H1 (cell line): ENCODE data around the gene SLC25A22. TPM values are rescaled to one million over a fixed set of nuclear protein-coding genes. Genes with fewer than 3 reads are reported as not detected.
A peak's percentile ranks its signal among the peaks of the same experiment; 100 is the strongest.

Source experiments
- CTCF ChIA-PET: fragments of 300-600 bp; sonication (Branson Sonifier 250); formaldehyde crosslinking; loops from one replicate; lab custom pipeline; 2021; ENCODE audit not compliant: partially characterized antibody; lab: Charles Lee
- POLR2A ChIA-PET: fragments of 300-600 bp; sonication (Branson Sonifier 250); formaldehyde crosslinking; loops from one replicate; lab custom pipeline; 2021; ENCODE audit warnings: inconsistent platforms; ENCODE audit not compliant: partially characterized antibody; lab: Charles Lee
- DNase-seq, 2 experiments: peaks; one replicate each; pipeline versions ENCODE4 v3.0.0 to v3.0.0-alpha.2; 2010 to 2022; ENCODE audit warnings: low spot score in 2 of 2, low read depth in 1 of 2, mixed read lengths in 1 of 2
- FAIRE-seq: peaks from 2 replicates; lab custom pipeline; 2011; peaks lifted over from hg19 to GRCh38; lab: Jason Lieb, UNC
- H2AFZ ChIP-seq: 2 replicates; pipeline ENCODE4 v1.8.1; 2012; ENCODE audit warnings: low read length, inconsistent platforms
- H2AK5ac ChIP-seq: 2 replicates; pipeline ENCODE4 v1.6.1; 2013; ENCODE audit warnings: low read depth, low read length
- H2BK120ac ChIP-seq: replicated peaks from 2 replicates; pipeline ENCODE3; 2013; ENCODE audit warnings: low read depth, low read length, inconsistent platforms
- H2BK12ac ChIP-seq: 2 replicates; pipeline ENCODE4 v1.6.1; 2013; ENCODE audit warnings: low read depth, low read length
- H2BK15ac ChIP-seq: 2 replicates; pipeline ENCODE4 v1.6.1; 2013; ENCODE audit warnings: low read length
- H2BK20ac ChIP-seq: 2 replicates; pipeline ENCODE4 v1.6.1; 2013; ENCODE audit warnings: low read length
- H2BK5ac ChIP-seq: 2 replicates; pipeline ENCODE4 v1.6.1; 2013; ENCODE audit warnings: low read depth, low read length
- H3K14ac ChIP-seq: 2 replicates; pipeline ENCODE4 v1.6.1; 2013; ENCODE audit warnings: inconsistent platforms; ENCODE audit not compliant: insufficient read length
- H3K18ac ChIP-seq: 2 replicates; pipeline ENCODE4 v1.6.1; 2013; ENCODE audit warnings: low read length; ENCODE audit errors: extremely low read depth
- H3K23ac ChIP-seq: 2 replicates; pipeline ENCODE4 v1.6.1; 2013; ENCODE audit warnings: inconsistent platforms; ENCODE audit not compliant: insufficient read length
- H3K23me2 ChIP-seq: 2 replicates; pipeline ENCODE4 v1.6.1; 2013; ENCODE audit warnings: low read depth, low read length
- H3K27ac ChIP-seq: 2 replicates; pipeline ENCODE4 v1.6.1; 2011; ENCODE audit warnings: low read depth, low read length, inconsistent platforms
- H3K27me3 ChIP-seq, 4 experiments: replicated peaks in 1 of 4; 1 replicate in 1 of 4; 2 replicates in 3 of 4; pipeline versions ENCODE4 v1.6.1 to v1.8.1; 2011 to 2013; ENCODE audit warnings: low read length in 3 of 4, mild to moderate bottlenecking in 3 of 4, inconsistent platforms in 2 of 4, mixed read lengths in 2 of 4, moderate library complexity in 1 of 4; ENCODE audit not compliant: control insufficient read depth in 3 of 4, insufficient read depth in 3 of 4; ENCODE audit errors: extremely low read depth in 1 of 4
- H3K36me3 ChIP-seq, 4 experiments: 2 replicates each; pipeline versions ENCODE4 v1.6.1 to v1.8.1; 2011 to 2013; ENCODE audit warnings: mild to moderate bottlenecking in 4 of 4, low read length in 3 of 4, moderate library complexity in 2 of 4, control low read depth in 1 of 4, inconsistent platforms in 1 of 4; ENCODE audit not compliant: insufficient read depth in 4 of 4, control insufficient read depth in 2 of 4
- H3K4ac ChIP-seq: replicated peaks from 2 replicates; pipeline ENCODE3; 2013; ENCODE audit warnings: low read length, low read depth, mixed read lengths, inconsistent platforms; ENCODE audit not compliant: insufficient read length
- H3K4me1 ChIP-seq, 4 experiments: replicated peaks in 1 of 4; 1 replicate in 1 of 4; 2 replicates in 3 of 4; pipeline versions ENCODE4 v1.6.1 to v1.8.1; 2011 to 2013; ENCODE audit warnings: low read length in 3 of 4, inconsistent platforms in 2 of 4, mixed read lengths in 1 of 4; ENCODE audit not compliant: insufficient read depth in 4 of 4, control insufficient read depth in 3 of 4
- H3K4me2 ChIP-seq, 2 experiments: 2 replicates each; pipeline versions ENCODE4 v1.6.1 to v1.8.1; 2011 to 2013; ENCODE audit warnings: low read depth in 2 of 2, low read length in 2 of 2, control low read depth in 1 of 2, inconsistent platforms in 1 of 2, mild to moderate bottlenecking in 1 of 2; ENCODE audit not compliant: insufficient read depth in 1 of 2
- H3K4me3 ChIP-seq, 4 experiments: fragments of 200-600, 300-600 bp in 1 of 4; sonication (generic), shearing (Covaris generic), sonication (Bioruptor Twin) in 1 of 4; 2 replicates each; pipeline versions ENCODE4 v1.5.1 to v1.8.1; 2011 to 2016; ENCODE audit warnings: low read length in 4 of 4, low read depth in 3 of 4, control low read depth in 2 of 4, inconsistent platforms in 2 of 4, mild to moderate bottlenecking in 2 of 4, mixed read lengths in 1 of 4, moderate library complexity in 1 of 4; ENCODE audit not compliant: insufficient read depth in 2 of 4; ENCODE audit errors: extremely low read depth in 1 of 4
- H3K56ac ChIP-seq: replicated peaks from 2 replicates; pipeline ENCODE3; 2013; ENCODE audit warnings: low read depth, mild to moderate bottlenecking, mixed read lengths, low read length, inconsistent platforms; ENCODE audit not compliant: insufficient read length
- H3K79me1 ChIP-seq: 2 replicates; pipeline ENCODE4 v1.6.1; 2013; ENCODE audit warnings: low read depth, low read length, control low read depth
- H3K79me2 ChIP-seq, 2 experiments: 2 replicates each; pipeline versions ENCODE4 v1.6.1 to v1.8.1; 2012 to 2013; ENCODE audit warnings: low read length in 2 of 2, mild to moderate bottlenecking in 2 of 2, inconsistent platforms in 1 of 2; ENCODE audit not compliant: insufficient read depth in 2 of 2, control insufficient read depth in 1 of 2
- H3K9ac ChIP-seq, 4 experiments: replicated peaks in 1 of 4; 1 replicate in 1 of 4; 2 replicates in 3 of 4; pipeline versions ENCODE4 v1.6.1 to v1.8.1; 2011 to 2013; ENCODE audit warnings: low read depth in 3 of 4, low read length in 3 of 4, control low read depth in 2 of 4, mild to moderate bottlenecking in 2 of 4, moderate library complexity in 2 of 4, inconsistent platforms in 1 of 4; ENCODE audit errors: extremely low read depth in 1 of 4
- H3K9me3 ChIP-seq, 2 experiments: 2 replicates each; pipeline versions ENCODE4 v1.6.1 to v1.8.1; 2012 to 2013; ENCODE audit warnings: mild to moderate bottlenecking in 2 of 2, moderate library complexity in 2 of 2, control low read depth in 1 of 2, inconsistent platforms in 1 of 2, low read depth in 1 of 2, low read length in 1 of 2, mixed read lengths in 1 of 2; ENCODE audit not compliant: insufficient read depth in 2 of 2
- H4K20me1 ChIP-seq, 2 experiments: replicated peaks in 1 of 2; 2 replicates each; pipeline versions ENCODE3 to v1.8.1; 2011 to 2013; ENCODE audit warnings: inconsistent platforms in 2 of 2, low read length in 2 of 2, mild to moderate bottlenecking in 1 of 2; ENCODE audit not compliant: insufficient read depth in 2 of 2, control insufficient read depth in 1 of 2
- H4K5ac ChIP-seq: 2 replicates; pipeline ENCODE4 v1.6.1; 2013; ENCODE audit warnings: low read length, low read depth, mixed read lengths, inconsistent platforms; ENCODE audit not compliant: insufficient read length
- H4K8ac ChIP-seq: 2 replicates; pipeline ENCODE4 v1.8.0; 2013; ENCODE audit warnings: mild to moderate bottlenecking, moderate library complexity, low read length, inconsistent platforms; ENCODE audit not compliant: insufficient read depth; ENCODE audit errors: extremely low read depth
- H4K91ac ChIP-seq: replicated peaks from 2 replicates; pipeline ENCODE3; 2013; ENCODE audit warnings: low read length, mixed read lengths, inconsistent platforms; ENCODE audit not compliant: insufficient read length
- POLR2AphosphoS5 ChIP-seq: IDR thresholded peaks from 2 replicates; pipeline ENCODE4 v1.6.1; 2011; ENCODE audit warnings: low read depth, low read length
- WGBS, 2 experiments: shearing (Covaris generic) in 1 of 2; methylation state at CpG; one replicate each; pipeline versions ENCODE4 v1.1.6 to v1.1.7; 2013 to 2015; ENCODE audit warnings: low lambda C conversion rate in 2 of 2, mixed read lengths in 2 of 2, inconsistent platforms in 1 of 2, low coverage in 1 of 2, missing lambda C conversion rate in 1 of 2; ENCODE audit not compliant: insufficient replicate concordance in 2 of 2, insufficient coverage in 1 of 2, insufficient read length in 1 of 2; ENCODE audit errors: extremely low coverage in 1 of 2, missing lambda C conversion rate in 1 of 2; 5-methylcytosine and 5-hydroxymethylcytosine counted together
- polyA plus RNA-seq, 7 experiments: library from polyadenylated mRNA; depleted of rRNA in 3 of 7; stranded (reverse) in 5 of 7; unstranded in 2 of 7; fragments of >200 nt in 5 of 7; fragments of 200-250 nt in 2 of 7; gene quantifications; 1 replicate in 5 of 7; 2 replicates in 1 of 7; 4 replicates in 1 of 7; pipeline versions ENCODE4 v1.2.1 to v1.2.3, GENCODE V29; 2011 to 2013; ENCODE audit warnings: missing spikeins in 2 of 7, mixed read lengths in 2 of 7
- total RNA-seq: library from RNA; stranded (reverse); fragmentation: NEBNext Ultra II Directional; extraction: Animal tissue kit (Norgen Biotek cat#: 25700); gene quantifications from 2 replicates; pipeline ENCODE4 v1.2.1, GENCODE V29; 2021

Gene SLC25A22
- total and polyA plus RNA-seq, 2 of the 8 experiments (the other 6 are each of a cell fraction or from before 2014, with no cell fraction given), result 31.5 to 48.0 TPM

DNA sequence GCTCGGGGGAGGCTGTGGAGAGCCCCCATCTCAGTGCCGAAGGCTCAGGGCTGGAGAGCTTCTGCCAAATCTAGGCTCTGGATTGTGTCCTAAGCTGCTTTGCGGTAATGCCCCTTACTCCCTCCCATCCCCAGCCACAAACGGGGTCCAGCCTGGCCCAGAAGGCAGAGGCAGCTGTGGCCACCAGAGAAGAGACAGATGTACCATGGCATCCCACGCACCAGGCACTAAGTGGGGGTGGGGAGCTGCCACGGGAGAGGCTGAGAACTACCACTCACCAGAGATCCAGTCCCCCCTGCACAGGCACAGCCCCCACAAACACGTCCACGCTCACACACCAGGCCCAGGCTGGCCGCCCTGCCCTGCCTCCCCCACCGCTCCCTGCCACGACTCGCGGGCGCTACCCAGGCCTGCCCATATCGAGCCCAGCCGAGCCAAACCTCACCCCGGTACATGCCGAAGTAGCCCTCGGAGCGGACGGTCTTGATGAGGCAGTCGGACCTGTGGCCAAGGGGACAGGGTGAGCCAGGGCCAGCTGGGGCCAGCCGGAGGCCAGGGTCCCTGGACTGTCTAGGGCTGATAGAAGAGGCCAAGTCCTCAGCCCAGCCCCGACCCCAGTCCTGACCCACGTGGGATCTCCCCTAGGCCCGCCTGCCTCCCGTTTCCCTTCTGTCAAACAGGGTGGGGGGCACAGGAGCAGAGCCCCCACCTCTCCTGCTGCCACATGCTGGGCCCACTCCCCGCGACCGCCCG, 3.9 kb downstream of the SLC25A22 start:
- TF ChIP-seq POLR2AphosphoS5, result no peak

More for the DNA sequence above, 3.9 kb downstream of the SLC25A22 start:
- 96% methylated on average over 27 of the region's 31 CpGs; no CpG with 5 or more reads in 1 of the 2 experiments for WGBS, 2 experiments
- Histone ChIP-seq H3K23me2 (peaks cover 7% of the 10 kb centered on the region), H2BK20ac (no peak overlapping the region), H4K5ac (no peak overlapping the region), H3K18ac (no peak overlapping the region), H3K79me2 (peaks cover 0 to 5% of the 10 kb centered on the region in 2 experiments; a peak in 1 of 4 replicates), H2BK15ac (no peak overlapping the region), H3K4ac (no peak overlapping the region), H3K9me3 (no peaks in the 10 kb centered on the region), H3K4me3 (no peak overlapping the region), H3K79me1 (0 out of 2 replicates have a peak, but pooled peaks cover 7% of the 10 kb centered on the region), H4K91ac (no peak overlapping the region), H3K4me1 (peaks cover 4 to 33% (median 21%) of the 10 kb centered on the region in 4 experiments), H2BK5ac (no peak overlapping the region), H3K36me3 (peaks cover 0 to 14% (median 0%) of the 10 kb centered on the region in 4 experiments; a peak in 3 of 8 replicates), H3K14ac (no peak overlapping the region), H2AFZ (no peak overlapping the region), H3K9ac (no peak overlapping the region), H2AK5ac (no peak overlapping the region), H4K20me1 (peaks cover 2 to 12% of the 10 kb centered on the region in 2 experiments), H3K23ac (no peak overlapping the region), H3K27me3 (no peaks in the 10 kb centered on the region), H3K56ac (no peak overlapping the region), H2BK12ac (no peak overlapping the region), H3K4me2 (no peak overlapping the region), H3K27ac (no peak overlapping the region), H2BK120ac (no peak overlapping the region), H4K8ac (peak overlapping the region; percentile 46; the same call in 1 of the 2 replicates)
- DNase-seq (no peak), FAIRE-seq (no peak)
- ChIA-PET CTCF (interaction anchor here (1.6 to 3.4 kb wide), 3 partner anchors 8 to 11 kb away, joined by 5 to 14 read pairs (median 10); no protein-coding TSS in a partner anchor), POLR2A (interaction anchor here (0.6 to 53.0 kb wide), 5 partner anchors 8 to 36 kb away, joined by 3 to 1917 read pairs (median 5); partner anchors contain the start of genes CD151, CRACR2B, PIDD1 and PNPLA2)
